HG03175 (cell line): Measurements from ENCODE around the gene DNAJC21.
A peak's percentile ranks its signal among the peaks of the same experiment; 100 is the strongest.

Source experiments
- ATAC-seq: cut with Tn5 transposase; IDR thresholded peaks from one replicate; pipeline ENCODE4 v1.9.1; 2021; ENCODE audit warnings: mild to moderate bottlenecking, moderate library complexity; ENCODE audit not compliant: unreplicated experiment

DNAJC21 gene

DNA sequence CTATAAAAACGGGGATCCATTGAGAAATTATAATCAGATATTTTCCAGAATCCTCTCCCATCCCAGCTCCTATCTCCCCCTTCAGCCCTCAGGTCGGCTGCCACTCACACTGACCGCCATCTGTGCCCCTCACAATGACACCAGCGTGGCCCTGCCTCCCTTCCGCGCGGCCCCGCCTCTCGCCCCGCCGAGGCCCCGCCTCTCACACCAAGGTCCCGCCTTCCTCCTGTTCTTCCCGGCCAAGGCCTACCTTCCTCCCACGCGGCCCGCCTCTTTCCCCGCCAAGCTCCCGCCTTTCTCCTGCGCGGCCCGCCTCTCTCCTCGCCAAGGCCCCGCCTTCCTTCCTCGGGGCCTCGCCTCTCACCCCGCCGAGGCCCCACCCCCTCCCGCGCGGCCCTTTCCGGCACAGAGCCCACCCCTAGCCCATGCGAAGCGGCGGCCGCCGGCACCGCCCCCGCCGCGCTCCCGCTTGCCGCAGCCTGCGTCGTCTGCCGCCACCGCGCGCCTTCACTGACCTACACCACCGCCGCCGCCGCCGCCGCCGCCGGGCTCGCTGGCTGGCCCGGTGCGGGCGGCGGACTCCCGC lies at the start of gene DNAJC21:
DNAJC21 (plus strand) TSS at position 426 of the 586 bp plus-strand sequence. CDS start 261 bp downstream, outside the sequence.
- peak; percentile 88 for ATAC-seq

- ATAC-seq = no peak
These were observed 48.1 kb upstream of the DNAJC21 start for GRCh38 chr5:34881246-34881645.

DNA sequence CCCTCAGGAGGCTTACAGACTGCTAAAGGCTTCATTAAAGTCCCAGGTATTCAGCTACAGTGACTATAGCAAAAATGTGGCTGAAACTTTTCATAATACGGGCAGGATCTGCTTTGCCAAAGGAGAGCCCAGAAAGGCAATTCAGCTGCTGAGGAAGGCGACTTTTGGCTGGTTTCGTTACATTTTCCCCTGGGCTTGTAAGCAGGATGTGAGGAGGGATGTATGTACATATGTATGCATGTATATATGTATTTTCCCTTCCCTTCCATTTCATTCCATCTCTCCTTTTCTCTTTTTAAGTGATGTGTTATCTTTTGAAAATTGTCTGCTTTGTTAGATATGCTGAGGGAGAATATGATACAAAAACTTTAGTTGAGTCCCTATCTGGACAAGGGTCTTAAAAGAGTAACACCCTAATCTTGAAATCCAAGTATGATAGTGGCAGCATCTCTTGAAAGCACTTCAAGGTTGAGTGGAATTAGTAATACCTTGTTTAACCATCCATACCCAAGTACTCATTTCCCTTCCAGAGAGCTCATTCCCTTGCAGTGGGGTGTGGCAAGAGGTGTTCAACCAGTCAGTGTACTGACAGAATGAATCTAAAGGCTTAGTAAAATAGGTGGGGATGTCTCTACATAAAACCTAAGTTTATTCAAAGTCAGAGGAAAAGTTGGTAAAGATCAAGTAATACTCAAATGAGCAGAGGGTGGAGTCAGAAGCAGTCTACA lies 42.8 kb upstream of the DNAJC21 start:
- ATAC-seq = no peak

DNA sequence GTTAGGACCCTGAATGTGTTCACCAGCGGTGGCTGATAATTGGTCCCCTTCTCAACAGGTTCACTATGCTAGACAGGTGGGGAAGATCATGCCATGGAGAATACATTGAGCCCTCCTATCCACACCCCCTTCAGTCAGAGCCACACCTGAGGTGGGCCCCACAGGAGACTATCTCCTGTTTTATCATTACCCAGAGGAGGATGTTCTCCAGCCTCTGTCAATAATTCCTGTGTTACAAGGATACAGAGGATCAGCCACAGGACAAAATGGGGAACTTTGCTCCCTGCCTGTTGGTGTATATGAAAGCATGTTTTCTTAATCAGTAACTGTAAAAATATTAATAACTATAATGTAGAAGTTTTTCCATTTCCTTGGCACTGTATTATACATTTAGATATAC lies 40.0 kb upstream of the DNAJC21 start:
- ATAC-seq = no peak

DNA sequence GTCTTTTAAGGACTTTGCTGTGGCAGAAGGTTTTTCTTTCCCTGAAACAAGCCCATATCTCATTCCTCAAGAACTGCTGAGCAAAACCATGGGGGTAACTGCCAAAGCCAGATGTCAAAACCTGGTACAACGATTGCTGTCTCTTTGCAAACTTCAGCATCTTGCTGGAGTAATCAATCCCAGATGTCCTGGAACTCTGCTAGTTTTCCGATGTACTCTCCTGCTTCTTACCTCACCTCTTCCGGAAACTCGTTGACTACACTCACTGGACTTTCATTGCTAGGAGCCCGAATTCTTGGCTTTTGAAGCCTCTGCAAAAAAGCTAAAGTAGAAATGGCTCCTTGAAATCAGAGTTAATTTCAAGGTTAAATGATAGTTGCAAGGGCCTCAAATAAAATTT lies 37.4 kb upstream of the DNAJC21 start:
- no peak for ATAC-seq

- no peak for ATAC-seq
These were observed 36.9 kb upstream of the DNAJC21 start for GRCh38 chr5:34892414-34892813.

DNA sequence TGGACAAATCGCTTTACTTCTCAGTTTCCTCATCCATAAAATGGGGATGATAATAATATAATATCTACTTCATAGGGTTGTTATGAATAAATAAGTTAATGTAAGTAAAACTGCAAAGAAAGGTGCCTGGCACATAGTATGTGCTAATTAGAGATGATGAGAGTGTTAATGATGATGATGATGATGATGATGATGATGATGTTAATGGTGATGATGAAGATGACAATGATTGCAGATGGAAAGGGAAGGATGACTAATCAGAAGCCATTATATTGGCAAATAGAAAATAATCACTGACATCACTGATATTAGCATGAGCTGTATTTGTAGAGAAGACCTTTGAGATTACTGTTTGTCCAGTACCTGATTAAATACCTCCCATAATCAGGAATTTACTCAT lies 34.6 kb upstream of the DNAJC21 start:
- no peak for ATAC-seq

DNA sequence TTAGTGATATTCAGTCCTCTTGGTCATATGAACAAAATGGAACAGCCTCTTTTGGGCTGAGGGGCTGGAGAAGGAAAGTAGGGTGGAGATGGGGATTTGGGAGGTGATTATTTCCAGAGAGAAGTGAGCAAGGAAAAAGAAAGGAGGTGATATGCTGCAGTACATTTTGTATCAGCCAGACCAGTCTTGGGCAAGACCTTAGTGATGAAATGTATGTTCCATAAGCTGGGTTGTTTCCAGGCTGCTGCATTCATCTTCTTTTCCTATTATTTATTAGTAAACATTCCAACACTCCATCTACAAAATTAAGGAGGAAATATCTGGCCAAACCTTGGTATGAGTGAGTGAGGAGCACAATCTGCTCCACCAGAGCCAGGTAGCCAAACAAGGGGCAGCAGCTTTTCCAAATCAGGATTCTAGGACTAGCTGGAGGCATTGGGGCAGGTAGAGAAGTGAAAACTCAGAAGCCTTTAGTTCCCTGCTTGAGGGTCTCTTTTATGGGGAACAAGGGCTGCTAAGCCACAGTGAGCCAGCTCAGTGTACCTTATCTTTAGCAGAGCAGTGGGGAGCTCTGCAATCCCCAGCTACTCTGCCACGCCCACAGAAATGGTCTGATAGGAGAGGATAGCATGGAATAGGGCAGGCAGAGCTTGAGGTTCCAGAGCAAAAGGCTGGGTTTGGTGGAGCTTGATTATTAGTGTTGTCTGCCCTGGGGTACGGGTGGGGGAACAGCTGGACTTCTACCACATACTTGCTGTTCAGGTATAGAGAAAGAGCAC lies 33.5 kb upstream of the DNAJC21 start:
- ATAC-seq = no peak

GRCh38 chr5:34897646-34898045 lies 31.7 kb upstream of the DNAJC21 start:
- ATAC-seq = no peak

DNA sequence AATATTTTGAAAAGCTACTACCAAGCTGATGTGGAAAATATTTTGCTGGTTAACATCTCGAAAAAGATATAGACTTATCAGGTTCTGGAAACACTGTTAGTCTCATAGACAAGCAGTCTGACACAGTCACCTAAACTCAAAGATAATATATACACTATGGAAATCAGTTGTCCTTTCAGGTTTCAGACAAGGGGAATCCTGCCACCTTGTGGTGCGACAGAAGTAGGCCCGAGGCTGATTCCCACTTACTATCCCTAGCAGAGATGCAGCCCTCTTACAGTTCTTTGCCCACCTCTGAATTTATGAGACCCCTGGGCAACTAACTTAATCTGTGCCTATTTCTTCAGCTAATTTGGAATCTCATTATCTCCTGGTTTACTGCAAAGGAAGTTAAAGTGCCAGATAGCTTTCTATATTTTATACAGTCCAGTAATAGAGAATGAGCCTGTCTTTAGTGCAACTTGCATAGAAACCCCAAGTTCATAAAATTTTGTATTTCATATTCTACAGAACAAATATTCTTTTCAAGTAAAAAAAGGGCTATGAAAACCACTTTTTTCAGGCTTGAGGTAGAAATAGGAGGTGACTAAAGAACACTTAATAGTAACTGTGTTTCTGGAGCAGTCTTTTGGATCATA lies 31.0 kb upstream of the DNAJC21 start:
- ATAC-seq = peak; percentile 89

DNA sequence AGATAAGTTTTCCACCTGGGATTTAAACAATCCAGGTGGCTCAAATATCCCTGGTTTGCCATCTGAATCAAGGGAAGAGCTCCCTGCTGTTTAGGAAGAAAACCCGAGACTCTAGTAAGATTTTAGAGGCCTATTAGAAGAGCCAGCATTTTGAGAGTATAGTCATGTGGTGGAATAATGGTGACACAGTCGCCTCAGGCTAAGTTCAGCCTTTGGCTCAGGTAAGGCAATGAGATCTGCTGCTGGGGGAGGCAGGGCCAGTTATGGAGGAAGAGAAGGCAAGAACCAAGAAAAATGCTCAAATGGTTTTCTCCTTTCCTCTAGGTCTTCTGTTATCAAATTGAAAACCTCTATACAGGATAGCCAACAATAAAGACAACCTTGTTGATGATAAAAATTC lies 30.3 kb upstream of the DNAJC21 start:
- ATAC-seq = no peak

DNA sequence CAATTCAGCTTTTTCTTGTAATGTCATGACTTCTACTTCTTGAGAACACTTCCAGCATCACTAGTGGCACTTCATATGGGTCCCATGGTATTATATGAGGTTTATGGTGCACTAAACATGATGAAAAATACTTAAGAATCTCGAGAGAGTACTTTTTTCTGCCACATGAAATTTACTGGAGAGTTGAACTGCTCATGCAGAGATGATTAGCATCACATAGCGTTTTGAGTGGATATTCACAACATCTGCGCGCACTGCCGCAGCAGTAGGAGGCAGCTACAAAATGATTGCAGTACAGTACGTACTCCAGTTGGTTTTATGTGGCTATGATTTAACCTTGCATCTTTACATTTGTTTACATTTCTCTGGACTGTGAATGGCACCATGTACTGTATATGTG lies 28.7 kb upstream of the DNAJC21 start:
- no peak for ATAC-seq

- no peak for ATAC-seq
These were observed 26.1 kb upstream of the DNAJC21 start for GRCh38 chr5:34903260-34903659.

GRCh38 chr5:34905564-34905963 lies 23.8 kb upstream of the DNAJC21 start:
- no peak for ATAC-seq

GRCh38 chr5:34913072-34913471 lies 16.3 kb upstream of the DNAJC21 start:
- ATAC-seq = no peak

DNA sequence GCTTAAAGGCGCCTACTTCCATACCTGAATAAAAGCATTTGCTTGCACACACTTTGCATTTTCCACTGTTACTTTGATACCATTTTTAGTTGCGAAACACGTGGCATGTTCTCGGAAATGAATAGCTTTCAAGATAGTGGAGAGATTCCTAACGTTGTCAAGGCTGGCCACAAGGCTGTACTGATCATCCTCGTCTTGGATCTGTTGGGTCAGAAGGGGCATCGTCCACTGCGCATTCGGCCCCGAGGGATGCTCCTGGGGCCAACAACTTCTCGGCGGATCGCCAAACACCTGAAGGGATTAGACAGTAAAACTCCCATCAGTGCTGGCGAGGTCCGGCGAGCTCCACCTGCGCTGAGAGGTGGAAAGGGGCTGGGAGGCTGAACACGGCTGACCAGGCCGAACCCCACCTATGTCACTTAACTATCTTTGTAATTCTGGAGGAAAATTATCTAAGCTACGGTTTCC lies 14.7 kb upstream of the DNAJC21 start:
- ATAC-seq = peak; percentile 20

- ATAC-seq = peak; percentile 98
These were observed 14.1 kb upstream of the DNAJC21 start, which contains the start of the genes BRIX1 and RAD1 for GRCh38 chr5:34915139-34915855. Gene BRIX1, plus strand, starts transcription at chr5:34915711. Its CDS starts 28 bp downstream, at chr5:34915739. Gene RAD1, minus strand, starts transcription at chr5:34915504. Its CDS starts 612 bp downstream, at chr5:34914892.

DNA sequence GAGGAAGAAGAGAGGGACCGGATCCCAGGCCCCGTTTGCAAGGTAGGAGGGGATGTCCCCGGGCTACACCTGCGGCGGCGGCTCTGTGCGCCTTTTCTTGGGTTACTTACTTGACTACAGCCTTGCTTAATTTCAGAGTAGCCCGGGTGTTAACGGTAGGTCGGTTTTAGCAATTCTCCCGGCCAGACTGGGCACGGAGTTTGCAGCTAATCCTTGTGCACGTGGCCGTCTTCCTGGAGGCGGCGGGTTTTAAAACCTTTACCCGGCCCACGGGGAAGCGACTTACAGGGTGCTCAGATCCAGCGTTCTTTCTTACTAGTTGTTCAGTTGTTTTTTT lies 13.5 kb upstream of the DNAJC21 start:
- ATAC-seq = peak; percentile 11

DNA sequence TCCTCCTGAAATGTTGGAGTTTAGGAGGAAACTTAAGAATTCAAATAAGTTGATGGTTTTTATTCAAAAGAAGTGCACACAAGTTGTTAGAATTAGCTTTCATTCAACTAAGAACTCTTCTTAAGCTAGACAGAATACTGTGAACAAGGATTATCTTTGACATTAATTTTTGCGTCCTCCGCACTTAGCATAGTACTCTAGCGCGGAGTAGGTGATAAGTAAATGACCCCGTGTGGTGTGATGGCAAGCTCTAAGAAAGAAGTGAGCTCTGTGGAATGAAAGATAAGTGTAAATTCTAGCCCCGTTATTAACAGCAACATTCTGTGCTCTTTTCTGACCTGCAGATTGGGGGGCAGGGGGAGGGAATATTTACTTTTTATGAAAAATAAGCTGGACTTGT lies 12.8 kb upstream of the DNAJC21 start:
- no peak for ATAC-seq

DNA sequence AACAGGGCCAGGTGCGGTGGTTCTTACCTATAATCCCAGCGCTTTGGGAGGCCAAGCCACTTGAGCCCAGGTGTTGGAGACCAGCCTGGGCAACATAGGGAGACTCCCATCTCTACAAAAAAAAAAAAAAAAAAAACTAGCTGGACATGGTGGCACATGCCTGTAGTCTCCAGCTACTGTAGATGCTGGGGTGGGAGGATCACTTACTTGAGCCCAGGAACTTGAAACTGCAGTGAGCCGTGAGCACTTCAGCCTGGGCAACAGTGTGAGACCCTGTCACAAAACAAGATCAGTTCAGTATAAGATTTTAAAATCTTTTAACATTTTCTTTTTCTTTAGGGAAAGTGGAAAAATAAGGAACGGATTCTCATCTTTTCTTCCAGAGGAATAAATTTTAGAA lies 11.3 kb upstream of the DNAJC21 start:
- ATAC-seq = no peak

- no peak for ATAC-seq
These were observed 10.3 kb upstream of the DNAJC21 start for GRCh38 chr5:34919077-34919476.
